HFF-Myc (cell line): ENCODE results near the gene KCTD7.
"Not testable (repeated sequence)": the region's sequence is repeated elsewhere in the genome, so short reads cannot be mapped to it uniquely, and the experiment has no call there.

Source experiments
- DNase-seq: peaks from one replicate; pipeline ENCODE4 v3.0.0-alpha.2; 2011; ENCODE audit warnings: low read depth; ENCODE audit errors: extremely low read depth
- H3K4me3 ChIP-seq: replicated peaks from 2 replicates; pipeline ENCODE4 v1.5.1; 2011; ENCODE audit warnings: low read depth, mild to moderate bottlenecking, control low read depth, low read length
- CTCF ChIP-seq: IDR thresholded peaks from 2 replicates; pipeline ENCODE4 v1.5.1; 2012; ENCODE audit warnings: mild to moderate bottlenecking, low read depth, low read length, control low read depth; ENCODE audit errors: missing control alignments

KCTD7 gene

GRCh38 chr7:66630531-66630930 is 1.9 kb downstream of the KCTD7 start:
- H3K4me3 ChIP-seq: no peak overlapping the region
- TF ChIP-seq CTCF: no peak
- DNase-seq: no peak

- no peak overlapping the region for H3K4me3 ChIP-seq
- no peak for TF ChIP-seq CTCF
- DNase-seq: no peak
Observed at GRCh38 chr7:66631471-66631870, 2.8 kb downstream of the KCTD7 start.

- H3K4me3 ChIP-seq: no peak overlapping the region
- DNase-seq: no peak
- no peak for TF ChIP-seq CTCF
Observed at GRCh38 chr7:66634816-66635215, 6.1 kb downstream of the KCTD7 start.

GRCh38 chr7:66635322-66635981 is 6.8 kb downstream of the KCTD7 start:
- not testable (repeated sequence) for H3K4me3 ChIP-seq, DNase-seq

- DNase-seq, H3K4me3 ChIP-seq: not testable (repeated sequence)
Observed at GRCh38 chr7:66635982-66636546, 7.4 kb downstream of the KCTD7 start.

- no peak overlapping the region for H3K4me3 ChIP-seq
- TF ChIP-seq CTCF: no peak
- no peak for DNase-seq
Observed at GRCh38 chr7:66638309-66639099, 9.8 kb downstream of the KCTD7 start.

- H3K4me3 ChIP-seq: no peak overlapping the region
- TF ChIP-seq CTCF: no peak
- DNase-seq: no peak
Observed at GRCh38 chr7:66639773-66640172, 11.1 kb downstream of the KCTD7 start.
